ENCODE results near the gene GGN.
"Not testable (repeated sequence)": the region's sequence is repeated elsewhere in the genome, so short reads cannot be mapped to it uniquely, and the experiment has no call there.

Gene GGN

GRCh38 chr19:38360839-38361631 lies 26.8 kb downstream of the GGN start:
- no peak for DNase-seq

GRCh38 chr19:38360351-38360750 lies 27.5 kb downstream of the GGN start:
- no peak for DNase-seq

- DNase-seq, result no peak
Observed at GRCh38 chr19:38359242-38360021, 28.4 kb downstream of the GGN start.

- DNase-seq, result no peak
Observed at GRCh38 chr19:38358071-38358470, 29.8 kb downstream of the GGN start.

GRCh38 chr19:38355728-38356725 lies 31.8 kb downstream of the GGN start:
- no peak for DNase-seq

- no peak for DNase-seq
Observed at GRCh38 chr19:38352611-38353010, 35.2 kb downstream of the GGN start.

- DNase-seq, result no peak
Observed at GRCh38 chr19:38351865-38352395, 35.9 kb downstream of the GGN start.

- no peak for DNase-seq
Observed at GRCh38 chr19:38350883-38351282, 37.0 kb downstream of the GGN start.

- DNase-seq, result no peak
Observed at GRCh38 chr19:38346837-38347236, 41.0 kb downstream of the GGN start.

GRCh38 chr19:38340927-38341326 lies 46.9 kb downstream of the GGN start:
- DNase-seq, result no peak

GRCh38 chr19:38339011-38339410 lies 48.8 kb downstream of the GGN start:
- DNase-seq, result not testable (repeated sequence)

- DNase-seq, result no peak
Observed at GRCh38 chr19:38337360-38337653, 50.5 kb downstream of the GGN start.

GRCh38 chr19:38336638-38337359 lies 51.0 kb downstream of the GGN start:
- DNase-seq, result peak; percentile 66

GRCh38 chr19:38335949-38336637 lies 51.7 kb downstream of the GGN start:
- peak; percentile 49 for DNase-seq
